Breast epithelium (tissue), 4 donors: Measurements from ENCODE around the gene NDUFB3. TPM values are rescaled to one million over a fixed set of nuclear protein-coding genes. Genes with fewer than 3 reads are reported as not detected.
A peak's percentile ranks its signal among the peaks of the same experiment; 100 is the strongest.

Experiments used
- DNase-seq, 2 donors: peaks; one replicate each; pipeline ENCODE4 v3.0.0-alpha.2; 2019; ENCODE audit warnings: low spot score in 2 of 2
- H3K27ac ChIP-seq, 2 donors: fragments of 200-600 bp; sonication (generic) in 1 of 2; one replicate each; pipeline ENCODE4 v1.5.1; 2016 to 2019; ENCODE audit warnings: mild to moderate bottlenecking in 1 of 2
- H3K27me3 ChIP-seq, 2 donors: fragments of 200-600 bp; sonication (generic) in 1 of 2; one replicate each; pipeline versions ENCODE4 v1.5.1 to v1.6.0; 2017 to 2019; ENCODE audit warnings: control low read depth in 1 of 2, mild to moderate bottlenecking in 1 of 2
- H3K36me3 ChIP-seq: fragments of 200-600 bp; one replicate; pipeline ENCODE4 v1.5.1; 2019
- H3K4me1 ChIP-seq, 2 donors: fragments of 200-600 bp; sonication (generic); one replicate each; pipeline ENCODE4 v1.5.1; 2016 to 2019; ENCODE audit warnings: control low read depth in 1 of 2
- H3K4me3 ChIP-seq, 3 donors: fragments of 200-600 bp; sonication (generic); 1 replicate in 2 of 3; 2 replicates in 1 of 3; pipeline ENCODE4 v1.5.1; 2016 to 2019; ENCODE audit warnings: mild to moderate bottlenecking in 3 of 3, moderate library complexity in 2 of 3
- H3K9me3 ChIP-seq, 2 donors: fragments of 200-600 bp; sonication (generic) in 1 of 2; one replicate each; pipeline ENCODE4 v1.5.1; 2016 to 2019; ENCODE audit warnings: control low read depth in 1 of 2
- POLR2A ChIP-seq: fragments of 450-650 bp; IDR thresholded peaks from one replicate; pipeline ENCODE4 v1.6.1; 2016; ENCODE audit warnings: antibody characterized with exemption, mild to moderate bottlenecking, moderate library complexity
- POLR2AphosphoS5 ChIP-seq, 3 donors: sonication (generic); formaldehyde crosslinking; IDR thresholded peaks; one replicate each; pipeline ENCODE4 v1.6.1; 2017; ENCODE audit warnings: antibody characterized with exemption in 3 of 3
- intact Hi-C: fragments of 100-400 bp; cut with DNase I; formaldehyde crosslinking; loops from one replicate; pipeline ENCODE4 v1.15.1; 2023; ENCODE audit warnings: low total_unique reads
- total RNA-seq, 3 donors: library from RNA; depleted of rRNA; stranded (reverse); fragments of >200 nt; gene quantifications; one replicate each; pipeline ENCODE4 v1.1.0, GENCODE V29; 2016
- TF ChIP-seq, protein P1 (sequence below), 3 donors: fragments of 450-650 bp; IDR thresholded peaks; one replicate each; pipeline ENCODE4 v1.5.1; 2016 to 2017; ENCODE audit warnings: antibody characterized with exemption in 3 of 3, mild to moderate bottlenecking in 3 of 3, moderate library complexity in 3 of 3

NDUFB3 gene
- total RNA-seq, 3 donors from 2014 or later = 40.8 to 51.5 (median 41.4) TPM

GRCh38 chr2:201046881-201047280 is 24.9 kb upstream of the NDUFB3 start:
- Histone ChIP-seq H3K27ac (no peak overlapping the region), H3K9me3 (no peaks in the 10 kb centered on the region), H3K4me3 (no peak overlapping the region), H3K27me3 (no peaks in the 10 kb centered on the region), H3K36me3 (no peaks in the 10 kb centered on the region), H3K4me1 (no peaks in the 10 kb centered on the region)
- intact Hi-C loops = no loop called here
- DNase-seq = no peak
- TF ChIP-seq POLR2A (no peak), POLR2AphosphoS5 (IDR thresholded peaks at IDR 0.05) (no peak)
- TF ChIP-seq, protein P1, sequence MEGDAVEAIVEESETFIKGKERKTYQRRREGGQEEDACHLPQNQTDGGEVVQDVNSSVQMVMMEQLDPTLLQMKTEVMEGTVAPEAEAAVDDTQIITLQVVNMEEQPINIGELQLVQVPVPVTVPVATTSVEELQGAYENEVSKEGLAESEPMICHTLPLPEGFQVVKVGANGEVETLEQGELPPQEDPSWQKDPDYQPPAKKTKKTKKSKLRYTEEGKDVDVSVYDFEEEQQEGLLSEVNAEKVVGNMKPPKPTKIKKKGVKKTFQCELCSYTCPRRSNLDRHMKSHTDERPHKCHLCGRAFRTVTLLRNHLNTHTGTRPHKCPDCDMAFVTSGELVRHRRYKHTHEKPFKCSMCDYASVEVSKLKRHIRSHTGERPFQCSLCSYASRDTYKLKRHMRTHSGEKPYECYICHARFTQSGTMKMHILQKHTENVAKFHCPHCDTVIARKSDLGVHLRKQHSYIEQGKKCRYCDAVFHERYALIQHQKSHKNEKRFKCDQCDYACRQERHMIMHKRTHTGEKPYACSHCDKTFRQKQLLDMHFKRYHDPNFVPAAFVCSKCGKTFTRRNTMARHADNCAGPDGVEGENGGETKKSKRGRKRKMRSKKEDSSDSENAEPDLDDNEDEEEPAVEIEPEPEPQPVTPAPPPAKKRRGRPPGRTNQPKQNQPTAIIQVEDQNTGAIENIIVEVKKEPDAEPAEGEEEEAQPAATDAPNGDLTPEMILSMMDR (IDR thresholded peaks at IDR 0.05) = no peak

DNA sequence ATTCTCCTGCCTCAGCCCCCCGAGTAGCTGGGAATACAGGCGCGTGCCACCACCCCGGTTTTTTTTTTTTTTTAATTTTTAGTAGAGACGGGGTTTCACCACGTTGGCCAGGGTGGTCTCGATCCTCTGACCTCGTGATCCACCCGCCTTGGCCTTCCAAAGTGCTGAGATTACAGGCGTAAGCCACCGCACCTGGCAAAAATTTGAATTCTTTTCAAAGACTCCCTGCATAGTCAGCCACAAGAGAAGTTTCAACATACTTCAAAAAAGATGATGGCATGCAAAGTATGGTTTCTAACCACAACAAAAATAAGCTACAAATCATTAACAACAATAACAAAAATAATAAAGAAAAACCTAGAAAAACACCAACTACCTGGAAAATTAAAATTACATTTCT is 22.3 kb upstream of the NDUFB3 start:
- Histone ChIP-seq H3K36me3 (no peaks in the 10 kb centered on the region), H3K9me3 (no peaks in the 10 kb centered on the region), H3K27me3 (no peaks in the 10 kb centered on the region), H3K4me3 (no peak overlapping the region), H3K27ac (no peak overlapping the region), H3K4me1 (no peaks in the 10 kb centered on the region)
- intact Hi-C loops = no loop called here
- no peak for DNase-seq
- TF ChIP-seq, protein P1 (IDR thresholded peaks at IDR 0.05) = no peak
- TF ChIP-seq POLR2AphosphoS5 (IDR thresholded peaks at IDR 0.05) = no peak
- TF ChIP-seq POLR2A = no peak

DNA sequence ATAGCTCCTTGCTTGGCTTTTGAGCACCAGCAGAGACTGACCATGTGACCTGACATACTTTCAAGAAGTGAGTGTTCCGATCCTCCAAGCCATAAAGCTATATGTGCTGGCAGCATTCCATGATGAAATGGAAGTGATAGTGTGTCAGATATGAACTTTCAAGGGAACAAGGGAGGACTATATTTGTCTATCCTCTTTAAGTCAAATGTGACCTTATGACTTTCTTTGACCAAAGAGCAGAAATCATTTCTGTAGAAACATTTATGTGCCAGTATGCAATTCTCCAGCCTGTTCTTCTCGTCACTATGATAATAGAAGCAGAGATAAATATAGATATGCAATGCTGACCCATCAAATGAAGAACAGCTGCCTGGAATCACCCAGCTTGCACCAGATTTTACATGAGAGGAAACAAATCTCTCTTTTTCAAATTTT is 14.7 kb upstream of the NDUFB3 start:
- no peaks in the 10 kb centered on the region for H3K9me3 ChIP-seq

GRCh38 chr2:201057715-201058248 is 14.0 kb upstream of the NDUFB3 start:
- H3K27me3 ChIP-seq = no peaks in the 10 kb centered on the region
- intact Hi-C loops = no loop called here
- no peak for DNase-seq

More for the DNA sequence above, 14.7 kb upstream of the NDUFB3 start:
- Histone ChIP-seq H3K27me3 (no peaks in the 10 kb centered on the region), H3K4me1 (no peaks in the 10 kb centered on the region), H3K36me3 (no peaks in the 10 kb centered on the region), H3K4me3 (no peak overlapping the region), H3K27ac (peak overlapping the region in 1 of 2 donors; percentile 34)
- TF ChIP-seq POLR2AphosphoS5 (IDR thresholded peaks at IDR 0.05) = no peak
- TF ChIP-seq, protein P1 (IDR thresholded peaks at IDR 0.05) = no peak
- no peak for TF ChIP-seq POLR2A
- intact Hi-C loops = no loop called here
- DNase-seq = no peak

GRCh38 chr2:201058914-201059313 is 12.9 kb upstream of the NDUFB3 start:
- no peaks in the 10 kb centered on the region for H3K36me3 ChIP-seq
- no peak overlapping the region for H3K4me3 ChIP-seq
- no peaks in the 10 kb centered on the region for H3K4me1 ChIP-seq
- H3K27ac ChIP-seq = no peak overlapping the region
- H3K27me3 ChIP-seq = no peaks in the 10 kb centered on the region
- TF ChIP-seq, protein P1 (IDR thresholded peaks at IDR 0.05) = no peak
- TF ChIP-seq POLR2A (no peak), POLR2AphosphoS5 (IDR thresholded peaks at IDR 0.05) (no peak)
- no peak for DNase-seq
- H3K9me3 ChIP-seq = no peaks in the 10 kb centered on the region
- intact Hi-C loops = no loop called here

More at GRCh38 chr2:201057715-201058248, 14.0 kb upstream of the NDUFB3 start:
- no peak overlapping the region for H3K27ac ChIP-seq
- no peaks in the 10 kb centered on the region for H3K9me3 ChIP-seq
- H3K4me1 ChIP-seq = no peaks in the 10 kb centered on the region
- TF ChIP-seq, protein P1 (IDR thresholded peaks at IDR 0.05) = no peak
- TF ChIP-seq POLR2A = no peak
- TF ChIP-seq POLR2AphosphoS5 (IDR thresholded peaks at IDR 0.05) = no peak
- H3K4me3 ChIP-seq = no peak overlapping the region
- no peaks in the 10 kb centered on the region for H3K36me3 ChIP-seq
